ENCODE results near the gene SIGLEC15. TPM values are rescaled to one million over a fixed set of nuclear protein-coding genes. Genes with fewer than 3 reads are reported as not detected.

Gene SIGLEC15
- total RNA-seq, 3 donors from 2014 or later, result 0.16 to 1.5 (median 0.66) TPM

GRCh38 chr18:45792506-45793263 is 32.8 kb upstream of the SIGLEC15 start:
- H3K36me3 ChIP-seq, result no peaks in the 10 kb centered on the region
- no peaks in the 10 kb centered on the region for H3K4me1 ChIP-seq
- H3K4me3 ChIP-seq, result no peak overlapping the region
- no peaks in the 10 kb centered on the region for H3K27me3 ChIP-seq
- no peak for DNase-seq (ENCODE audit: low spot score in 2 of 2)
- H3K9me3 ChIP-seq, result no peaks in the 10 kb centered on the region
- no peak for TF ChIP-seq POLR2A (IDR thresholded peaks at IDR 0.05)
- TF ChIP-seq, protein P1, sequence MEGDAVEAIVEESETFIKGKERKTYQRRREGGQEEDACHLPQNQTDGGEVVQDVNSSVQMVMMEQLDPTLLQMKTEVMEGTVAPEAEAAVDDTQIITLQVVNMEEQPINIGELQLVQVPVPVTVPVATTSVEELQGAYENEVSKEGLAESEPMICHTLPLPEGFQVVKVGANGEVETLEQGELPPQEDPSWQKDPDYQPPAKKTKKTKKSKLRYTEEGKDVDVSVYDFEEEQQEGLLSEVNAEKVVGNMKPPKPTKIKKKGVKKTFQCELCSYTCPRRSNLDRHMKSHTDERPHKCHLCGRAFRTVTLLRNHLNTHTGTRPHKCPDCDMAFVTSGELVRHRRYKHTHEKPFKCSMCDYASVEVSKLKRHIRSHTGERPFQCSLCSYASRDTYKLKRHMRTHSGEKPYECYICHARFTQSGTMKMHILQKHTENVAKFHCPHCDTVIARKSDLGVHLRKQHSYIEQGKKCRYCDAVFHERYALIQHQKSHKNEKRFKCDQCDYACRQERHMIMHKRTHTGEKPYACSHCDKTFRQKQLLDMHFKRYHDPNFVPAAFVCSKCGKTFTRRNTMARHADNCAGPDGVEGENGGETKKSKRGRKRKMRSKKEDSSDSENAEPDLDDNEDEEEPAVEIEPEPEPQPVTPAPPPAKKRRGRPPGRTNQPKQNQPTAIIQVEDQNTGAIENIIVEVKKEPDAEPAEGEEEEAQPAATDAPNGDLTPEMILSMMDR (IDR thresholded peaks at IDR 0.05), result no peak
- TF ChIP-seq POLR2AphosphoS5 (IDR thresholded peaks at IDR 0.05), result no peak
- intact Hi-C loops (cut with DNase I; ENCODE audit: low total_unique reads), result no loop called here
- H3K27ac ChIP-seq, result peak overlapping the region in 1 of 2 donors; percentile 77

- TF ChIP-seq POLR2AphosphoS5 (IDR thresholded peaks at IDR 0.05) (peak in 1 of 3 donors; percentile 24), POLR2A (IDR thresholded peaks at IDR 0.05) (no peak)
- TF ChIP-seq, protein P1 (IDR thresholded peaks at IDR 0.05), result no peak
- no peak overlapping the region for H3K4me3 ChIP-seq
- H3K9me3 ChIP-seq, result no peaks in the 10 kb centered on the region
- H3K27ac ChIP-seq, result peak overlapping the region; percentile 64 to 77
- no peaks in the 10 kb centered on the region for H3K27me3 ChIP-seq
- H3K4me1 ChIP-seq, result no peaks in the 10 kb centered on the region
- no peaks in the 10 kb centered on the region for H3K36me3 ChIP-seq
- intact Hi-C loops (cut with DNase I; ENCODE audit: low total_unique reads), result no loop called here
- peak in 1 of 2 donors; percentile 67 for DNase-seq (ENCODE audit: low spot score in 2 of 2)
Measured at GRCh38 chr18:45793264-45793965, 32.1 kb upstream of the SIGLEC15 start.

GRCh38 chr18:45801416-45802004 is 24.0 kb upstream of the SIGLEC15 start:
- Histone ChIP-seq H3K9me3 (peaks cover 0 to 6% of the 10 kb centered on the region in 2 donors), H3K27me3 (no peaks in the 10 kb centered on the region), H3K4me1 (no peaks in the 10 kb centered on the region), H3K4me3 (no peak overlapping the region), H3K36me3 (no peaks in the 10 kb centered on the region), H3K27ac (no peak overlapping the region)
- DNase-seq (ENCODE audit: low spot score in 2 of 2), result no peak
- intact Hi-C loops (cut with DNase I; ENCODE audit: low total_unique reads), result no loop called here
- no peak for TF ChIP-seq POLR2AphosphoS5 (IDR thresholded peaks at IDR 0.05)
- no peak for TF ChIP-seq POLR2A (IDR thresholded peaks at IDR 0.05)
- TF ChIP-seq, protein P1 (IDR thresholded peaks at IDR 0.05), result no peak

GRCh38 chr18:45802814-45803492 is 22.5 kb upstream of the SIGLEC15 start:
- Histone ChIP-seq H3K4me1 (no peaks in the 10 kb centered on the region), H3K4me3 (no peak overlapping the region), H3K27me3 (no peaks in the 10 kb centered on the region), H3K27ac (peak overlapping the region; percentile 54 to 63), H3K9me3 (peaks cover 0 to 6% of the 10 kb centered on the region in 2 donors), H3K36me3 (no peaks in the 10 kb centered on the region)
- intact Hi-C loops (cut with DNase I; ENCODE audit: low total_unique reads), result no loop called here
- DNase-seq (ENCODE audit: low spot score in 2 of 2), result no peak
- TF ChIP-seq, protein P1 (IDR thresholded peaks at IDR 0.05), result no peak
- TF ChIP-seq POLR2AphosphoS5 (IDR thresholded peaks at IDR 0.05) (no peak), POLR2A (IDR thresholded peaks at IDR 0.05) (no peak)

All from breast epithelium (tissue), 4 donors.